A549 (cell line): ENCODE measurements around the gene REXO4. TPM values are rescaled to one million over a fixed set of nuclear protein-coding genes. Genes with fewer than 3 reads are reported as not detected.

ENCODE experiments used
- ATAC-seq, 2 experiments: fragments of 200-7000 bp in 1 of 2; fragments of >200 bp in 1 of 2; cut with Nextera tagmentation in 1 of 2; cut with Tn5 transposase in 1 of 2; 3 replicates each; pipeline versions ENCODE4 v1.8.0 to v1.9.1; 2018 to 2020; ENCODE audit warnings: mild to moderate bottlenecking in 1 of 2, moderate library complexity in 1 of 2
- CTCF ChIA-PET: fragments of 300-600 bp; sonication (Branson Sonifier 250); formaldehyde crosslinking; extraction: SDS; loops from one replicate; lab custom pipeline; 2021; ENCODE audit warnings: antibody characterized with exemption, inconsistent platforms; lab: Yijun Ruan, JAX
- POLR2A ChIA-PET: fragments of 350-600 bp; formaldehyde crosslinking; extraction: SDS; loops from one replicate; lab custom pipeline; 2021; ENCODE audit warnings: antibody characterized with exemption, inconsistent platforms; lab: Yijun Ruan, JAX
- DNase-seq, 2 experiments: peaks; one replicate each; pipeline versions ENCODE4 v3.0.0 to v3.0.0-alpha.2; 2011 to 2016; ENCODE audit warnings: low read depth in 1 of 2, low spot score in 1 of 2
- FAIRE-seq: peaks from 2 replicates; lab custom pipeline; 2011; peaks lifted over from hg19 to GRCh38; lab: Jason Lieb, UNC
- H3K27ac ChIP-seq, 2 experiments: fragments of >200 bp; sonication (Bioruptor Twin); formaldehyde crosslinking; 3 replicates each; pipeline ENCODE4 v1.5.1; 2016 to 2017
- H3K4me1 ChIP-seq: fragments of >200 bp; sonication (Bioruptor Twin); formaldehyde crosslinking; 3 replicates; pipeline ENCODE4 v1.6.1; 2016
- H3K4me2 ChIP-seq: fragments of >200 bp; sonication (Bioruptor Twin); formaldehyde crosslinking; 3 replicates; pipeline ENCODE4 v1.6.1; 2016
- H3K4me3 ChIP-seq: fragments of >200 bp; sonication (Bioruptor Twin); formaldehyde crosslinking; 3 replicates; pipeline ENCODE4 v1.5.1; 2016
- H3K9me3 ChIP-seq: fragments of >200 bp; sonication (Bioruptor Twin); formaldehyde crosslinking; 3 replicates; pipeline ENCODE4 v1.6.1; 2016
- ATOH8 ChIP-seq: fragments of 250-450 bp; sonication (Bioruptor Pico); IDR thresholded peaks from 2 replicates; pipeline ENCODE4 v1.5.0; 2020; ENCODE audit warnings: low read depth, mild to moderate bottlenecking, moderate library complexity
- CBX2 ChIP-seq: fragments of 200-600 bp; sonication (generic); IDR thresholded peaks from 2 replicates; pipeline ENCODE4 v1.6.1; 2016; ENCODE audit warnings: low read depth, mild to moderate bottlenecking, borderline replicate concordance
- CHD2 ChIP-seq: fragments of 150-350 bp; IDR thresholded peaks from 2 replicates; pipeline ENCODE4 v1.6.1; 2014; ENCODE audit warnings: low read length; ENCODE audit not compliant: partially characterized antibody
- CHD4 ChIP-seq: fragments of 200-600 bp; sonication (generic); IDR thresholded peaks from 2 replicates; pipeline ENCODE4 v1.6.1; 2016; ENCODE audit warnings: antibody characterized with exemption, mild to moderate bottlenecking, borderline replicate concordance
- EHF ChIP-seq: fragments of 250-450 bp; sonication (Bioruptor Pico); IDR thresholded peaks from 2 replicates; pipeline ENCODE4 v1.5.0; 2020; ENCODE audit warnings: mild to moderate bottlenecking
- HOXB13 ChIP-seq: fragments of 250-450 bp; sonication (Bioruptor Pico); IDR thresholded peaks from 2 replicates; pipeline ENCODE4 v1.5.0; 2020; ENCODE audit warnings: low read depth, mild to moderate bottlenecking, moderate library complexity
- JUN ChIP-seq, 2 experiments: fragments of >200 bp; sonication (Bioruptor Twin); formaldehyde crosslinking; IDR thresholded peaks; 2 replicates in 1 of 2; 3 replicates in 1 of 2; pipeline ENCODE4 v1.6.1; 2016 to 2017
- KDM1A ChIP-seq: fragments of 200-600 bp; sonication (generic); IDR thresholded peaks from 2 replicates; pipeline ENCODE4 v1.6.1; 2016; ENCODE audit warnings: low read depth, mild to moderate bottlenecking
- MAZ ChIP-seq: fragments of 150-350 bp; IDR thresholded peaks from 2 replicates; pipeline ENCODE4 v1.6.1; 2014; ENCODE audit warnings: antibody characterized with exemption, low read depth, low read length, borderline replicate concordance
- POLR2AphosphoS2 ChIP-seq: conservative IDR thresholded peaks from 2 replicates; pipeline ENCODE4 v1.6.1; 2012; ENCODE audit warnings: low read length, improper control_type of control experiment, inconsistent platforms
- RARB ChIP-seq: fragments of 250-450 bp; sonication (Bioruptor Pico); IDR thresholded peaks from 2 replicates; pipeline ENCODE4 v1.8.0; 2021; ENCODE audit warnings: mild to moderate bottlenecking, moderate library complexity
- RFX5 ChIP-seq: fragments of 450-650 bp; IDR thresholded peaks from 2 replicates; pipeline ENCODE4 v1.7.1; 2014; ENCODE audit warnings: antibody characterized with exemption, mild to moderate bottlenecking, moderate library complexity
- SREBF2 ChIP-seq: fragments of 450-650 bp; IDR thresholded peaks from 2 replicates; pipeline ENCODE4 v1.6.1; 2014; ENCODE audit warnings: mild to moderate bottlenecking, moderate library complexity
- TFCP2L1 ChIP-seq: fragments of 250-450 bp; sonication (Bioruptor Pico); IDR thresholded peaks from 2 replicates; pipeline ENCODE4 v1.5.0; 2021; ENCODE audit warnings: mild to moderate bottlenecking
- ZFP36 ChIP-seq: fragments of 450-650 bp; IDR thresholded peaks from 2 replicates; pipeline ENCODE4 v1.6.1; 2014; ENCODE audit warnings: borderline replicate concordance; ENCODE audit not compliant: partially characterized antibody
- ZNF302 ChIP-seq: fragments of 250-450 bp; sonication (Bioruptor Pico); IDR thresholded peaks from 2 replicates; pipeline ENCODE4 v1.9.0; 2021; ENCODE audit warnings: inconsistent platforms, mild to moderate bottlenecking, moderate library complexity
- ZSCAN20 ChIP-seq: fragments of 250-450 bp; sonication (Bioruptor Pico); IDR thresholded peaks from 2 replicates; pipeline ENCODE4 v1.8.0; 2022; ENCODE audit warnings: mild to moderate bottlenecking, moderate library complexity
- WGBS: methylation state at CpG from one replicate; pipeline ENCODE4 v1.1.6; 2017; ENCODE audit errors: missing lambda C conversion rate; 5-methylcytosine and 5-hydroxymethylcytosine counted together
- polyA plus RNA-seq, 4 experiments: library from polyadenylated mRNA; depleted of rRNA in 3 of 4; stranded (reverse); fragments of >200 nt; fragmentation: RNase III in 1 of 4; extraction: RNeasy Plus Mini Kit Qiagen cat#74134 plus additional on column Dnase treatment in 1 of 4; gene quantifications; 2 replicates in 3 of 4; 3 replicates in 1 of 4; pipeline ENCODE4 v1.2.3, GENCODE V29; 2011 to 2017
- TF ChIP-seq, protein P1 (sequence below): IDR thresholded peaks from 2 replicates; pipeline ENCODE4 v1.6.1; 2012; ENCODE audit warnings: low read depth, borderline replicate concordance
- TF ChIP-seq, protein P2 (sequence below): fragments of >200 bp; sonication (Bioruptor Twin); formaldehyde crosslinking; IDR thresholded peaks from 3 replicates; pipeline ENCODE4 v1.5.1; 2016

REXO4 gene
- polyA plus RNA-seq, 2 of the 4 experiments (the other 2 are of a cell fraction), result 25.8 to 31.0 TPM

DNA sequence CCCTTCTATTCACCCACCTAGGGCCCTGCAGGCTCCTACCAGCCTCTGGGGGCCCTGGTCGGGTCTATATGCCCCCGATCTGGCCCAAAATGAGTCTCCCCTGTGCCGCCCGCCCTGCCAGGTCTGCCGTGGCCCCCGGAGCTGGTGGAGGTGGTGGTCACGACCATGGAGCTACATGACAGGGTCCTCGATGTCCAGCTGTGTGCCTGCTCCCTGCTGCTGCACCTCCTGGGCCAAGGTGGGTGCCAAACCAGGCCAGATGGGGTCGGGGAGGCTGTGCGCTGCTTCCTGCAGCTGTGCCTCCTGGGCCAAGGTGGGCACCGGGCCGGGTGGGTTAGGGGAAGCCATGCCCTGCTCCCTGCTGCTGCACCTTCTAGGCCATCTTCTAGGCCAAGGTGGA lies 17.5 kb downstream of the REXO4 start:
- TF ChIP-seq ZSCAN20 (CRISPR knock-in tag) (no peak), MAZ (no peak), JUN (IDR thresholded peaks at IDR 0.05) (no peak), CBX2 (no peak), RARB (CRISPR knock-in tag) (no peak)
- POLR2A ChIA-PET, result interaction anchor here (0.7 kb wide), 1 partner anchor 323 kb away, joined by 6 read pairs; no protein-coding TSS in a partner anchor
- Histone ChIP-seq H3K27ac (no peak overlapping the region), H3K4me1 (no peaks in the 10 kb centered on the region), H3K9me3 (no peaks in the 10 kb centered on the region), H3K4me3 (no peak overlapping the region), H3K4me2 (no peak overlapping the region)
- CTCF ChIA-PET, result interaction anchor here (0.9 to 1.2 kb wide), 3 partner anchors 20 to 86 kb away, joined by 3 to 4 read pairs (median 3); no protein-coding TSS in a partner anchor
- FAIRE-seq (no peak), ATAC-seq (no peak), DNase-seq (no peak)
- 50% methylated on average over 1 of the region's 12 CpGs for WGBS

GRCh38 chr9:133397895-133398294 lies 19.9 kb downstream of the REXO4 start:
- Histone ChIP-seq H3K4me2 (no peak overlapping the region), H3K27ac (no peak overlapping the region), H3K4me3 (no peak overlapping the region), H3K4me1 (no peaks in the 10 kb centered on the region), H3K9me3 (no peaks in the 10 kb centered on the region)
- 69% methylated on average over 9 of the region's 9 CpGs for WGBS
- ChIA-PET CTCF (interaction anchor here (1.1 to 4.4 kb wide), 6 partner anchors 8 to 89 kb away, joined by 3 to 21 read pairs (median 5); no protein-coding TSS in a partner anchor), POLR2A (no interaction called here)
- no peak for DNase-seq
- FAIRE-seq, result no peak
- peak; percentile 6 to 11; a peak in 1 of 6 replicates for ATAC-seq
- TF ChIP-seq POLR2AphosphoS2 (no peak), CHD2 (no peak), CHD4 (no peak)

DNA sequence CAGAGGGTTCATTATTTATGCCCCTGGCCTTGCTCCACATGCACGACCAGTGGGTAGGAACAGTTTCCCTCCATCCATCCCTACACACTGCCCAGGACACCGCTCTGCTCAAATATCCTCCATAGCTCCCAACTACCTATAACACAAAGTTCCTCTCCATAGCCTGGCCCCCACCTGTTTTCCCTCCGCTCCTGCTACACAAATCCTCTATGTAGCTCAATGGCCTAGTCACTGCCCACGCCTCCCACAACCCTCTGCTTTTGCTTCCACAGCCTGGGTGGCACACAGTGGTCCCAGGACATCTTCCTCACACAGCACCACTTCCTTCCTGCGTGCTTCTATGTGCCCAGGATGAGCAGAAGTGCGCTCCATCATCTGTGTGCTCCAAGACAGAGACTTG lies 20.4 kb downstream of the REXO4 start:
- 74% methylated on average over 6 of the region's 6 CpGs for WGBS
- TF ChIP-seq TFCP2L1 (CRISPR knock-in tag), result no peak
- TF ChIP-seq SREBF2, result no peak
- no peak for TF ChIP-seq HOXB13 (CRISPR knock-in tag)
- TF ChIP-seq, protein P1, sequence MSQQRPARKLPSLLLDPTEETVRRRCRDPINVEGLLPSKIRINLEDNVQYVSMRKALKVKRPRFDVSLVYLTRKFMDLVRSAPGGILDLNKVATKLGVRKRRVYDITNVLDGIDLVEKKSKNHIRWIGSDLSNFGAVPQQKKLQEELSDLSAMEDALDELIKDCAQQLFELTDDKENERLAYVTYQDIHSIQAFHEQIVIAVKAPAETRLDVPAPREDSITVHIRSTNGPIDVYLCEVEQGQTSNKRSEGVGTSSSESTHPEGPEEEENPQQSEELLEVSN, result no peak
- TF ChIP-seq ZFP36, result no peak
- TF ChIP-seq ZNF302, result no peak
- no peak for TF ChIP-seq RFX5
- no peak for TF ChIP-seq EHF
- TF ChIP-seq KDM1A, result no peak
- no peak for TF ChIP-seq ATOH8 (CRISPR knock-in tag)
- TF ChIP-seq, protein P2, sequence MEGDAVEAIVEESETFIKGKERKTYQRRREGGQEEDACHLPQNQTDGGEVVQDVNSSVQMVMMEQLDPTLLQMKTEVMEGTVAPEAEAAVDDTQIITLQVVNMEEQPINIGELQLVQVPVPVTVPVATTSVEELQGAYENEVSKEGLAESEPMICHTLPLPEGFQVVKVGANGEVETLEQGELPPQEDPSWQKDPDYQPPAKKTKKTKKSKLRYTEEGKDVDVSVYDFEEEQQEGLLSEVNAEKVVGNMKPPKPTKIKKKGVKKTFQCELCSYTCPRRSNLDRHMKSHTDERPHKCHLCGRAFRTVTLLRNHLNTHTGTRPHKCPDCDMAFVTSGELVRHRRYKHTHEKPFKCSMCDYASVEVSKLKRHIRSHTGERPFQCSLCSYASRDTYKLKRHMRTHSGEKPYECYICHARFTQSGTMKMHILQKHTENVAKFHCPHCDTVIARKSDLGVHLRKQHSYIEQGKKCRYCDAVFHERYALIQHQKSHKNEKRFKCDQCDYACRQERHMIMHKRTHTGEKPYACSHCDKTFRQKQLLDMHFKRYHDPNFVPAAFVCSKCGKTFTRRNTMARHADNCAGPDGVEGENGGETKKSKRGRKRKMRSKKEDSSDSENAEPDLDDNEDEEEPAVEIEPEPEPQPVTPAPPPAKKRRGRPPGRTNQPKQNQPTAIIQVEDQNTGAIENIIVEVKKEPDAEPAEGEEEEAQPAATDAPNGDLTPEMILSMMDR, result no peak
- ATAC-seq, result peak; percentile 4 to 6; a peak in 3 of 6 replicates
- Histone ChIP-seq H3K4me1 (no peaks in the 10 kb centered on the region), H3K27ac (no peak overlapping the region), H3K4me3 (no peak overlapping the region), H3K9me3 (no peaks in the 10 kb centered on the region), H3K4me2 (no peak overlapping the region)
- FAIRE-seq, result no peak
- ChIA-PET CTCF (interaction anchor here (1.0 to 4.4 kb wide), 8 partner anchors 8 to 92 kb away, joined by 3 to 21 read pairs (median 4); no protein-coding TSS in a partner anchor), POLR2A (no interaction called here)
- no peak for DNase-seq
